Muscle of back (tissue), 11 donors: Measurements from ENCODE around the gene PRKAR1A. TPM values are rescaled to one million over a fixed set of nuclear protein-coding genes. Genes with fewer than 3 reads are reported as not detected.
"Not testable (repeated sequence)": the region's sequence is repeated elsewhere in the genome, so short reads cannot be mapped to it uniquely, and the experiment has no call there.

Experiments
- DNase-seq, 3 donors: peaks; one replicate each; pipeline versions ENCODE4 v3.0.0 to v3.0.0-alpha.2; 2013
- polyA plus RNA-seq, 10 donors: library from polyadenylated mRNA; unstranded; fragments of 120-200 nt; gene quantifications; one replicate each; pipeline ENCODE4 v1.2.1, GENCODE V29; 2013; ENCODE audit not compliant: insufficient read length in 10 of 10

Gene PRKAR1A
- polyA plus RNA-seq, 10 donors = 267 to 498 (median 331) TPM

- peak in 1 of 3 donors; percentile 35 for DNase-seq
Observed at GRCh38 chr17:68576137-68576536, 63.9 kb downstream of the PRKAR1A start.

DNA sequence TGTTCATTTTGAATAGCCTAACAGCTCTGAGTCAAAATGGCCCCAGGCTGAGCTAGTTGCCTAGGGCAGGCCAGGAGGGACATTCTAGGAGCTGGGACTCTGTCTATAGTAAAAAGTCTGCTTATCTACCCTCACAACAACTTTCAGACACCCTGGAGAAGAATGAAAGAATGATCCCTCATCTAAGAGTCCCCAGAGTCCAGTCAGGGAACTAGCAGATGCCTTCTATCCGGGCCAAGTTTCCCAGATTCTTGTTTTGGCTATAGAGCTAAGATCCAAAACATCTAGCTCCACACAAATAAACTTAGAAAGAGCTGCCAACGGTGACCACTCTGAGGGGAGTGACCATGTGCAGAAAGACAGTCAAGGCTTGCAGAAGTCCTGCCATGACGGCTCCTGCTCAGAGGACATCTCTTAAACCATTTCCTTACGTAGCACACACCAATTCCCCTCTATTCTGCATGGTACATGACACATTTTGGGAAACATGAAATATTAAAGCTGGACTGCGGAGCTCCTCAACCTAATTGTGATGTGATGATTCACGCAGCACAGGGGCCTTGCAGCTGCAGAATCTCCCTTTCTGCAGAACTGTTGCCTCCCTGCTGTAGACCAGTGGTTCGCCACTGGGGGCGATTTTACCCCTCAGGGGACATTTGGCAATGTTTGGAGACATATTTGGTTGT, 64.7 kb downstream of the PRKAR1A start:
- peak; percentile 74 to 94 (median 82) for DNase-seq

DNA sequence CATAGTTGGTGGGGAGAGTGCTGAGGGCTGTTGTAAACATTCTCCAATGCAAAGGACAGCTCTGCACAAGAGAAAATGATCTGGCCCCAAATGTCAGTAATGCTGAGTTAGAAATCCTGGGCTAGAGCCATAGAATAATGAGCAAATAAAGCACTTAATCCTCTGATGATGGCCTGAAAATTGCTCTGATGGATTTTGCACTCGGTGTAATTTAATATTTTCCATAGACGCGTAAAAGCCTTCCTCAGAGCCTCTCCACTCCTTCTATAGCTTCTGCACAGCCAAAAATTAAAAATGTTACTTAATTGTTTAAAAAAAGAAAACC, 65.2 kb downstream of the PRKAR1A start:
- peak in 1 of 3 donors; percentile 52 for DNase-seq

DNA sequence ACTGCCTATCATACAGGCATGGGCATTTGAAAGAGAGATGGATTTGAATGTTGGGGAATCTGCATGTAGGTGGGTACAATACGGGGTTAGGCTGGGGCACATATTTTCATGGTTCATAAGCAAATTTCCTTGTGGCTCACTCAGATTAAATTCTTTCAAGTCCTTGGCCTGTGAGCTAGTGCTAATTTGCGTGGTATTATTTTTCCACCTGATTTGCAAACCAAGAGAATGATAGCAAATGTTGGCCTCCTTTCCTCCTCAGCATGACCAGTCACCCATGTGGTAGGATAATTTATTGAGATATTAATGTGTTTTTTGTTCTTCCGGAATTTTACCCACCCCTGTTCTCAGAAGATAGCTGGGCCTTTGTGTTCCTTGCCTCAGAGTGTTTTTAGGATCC, 66.0 kb downstream of the PRKAR1A start:
- no peak for DNase-seq

DNA sequence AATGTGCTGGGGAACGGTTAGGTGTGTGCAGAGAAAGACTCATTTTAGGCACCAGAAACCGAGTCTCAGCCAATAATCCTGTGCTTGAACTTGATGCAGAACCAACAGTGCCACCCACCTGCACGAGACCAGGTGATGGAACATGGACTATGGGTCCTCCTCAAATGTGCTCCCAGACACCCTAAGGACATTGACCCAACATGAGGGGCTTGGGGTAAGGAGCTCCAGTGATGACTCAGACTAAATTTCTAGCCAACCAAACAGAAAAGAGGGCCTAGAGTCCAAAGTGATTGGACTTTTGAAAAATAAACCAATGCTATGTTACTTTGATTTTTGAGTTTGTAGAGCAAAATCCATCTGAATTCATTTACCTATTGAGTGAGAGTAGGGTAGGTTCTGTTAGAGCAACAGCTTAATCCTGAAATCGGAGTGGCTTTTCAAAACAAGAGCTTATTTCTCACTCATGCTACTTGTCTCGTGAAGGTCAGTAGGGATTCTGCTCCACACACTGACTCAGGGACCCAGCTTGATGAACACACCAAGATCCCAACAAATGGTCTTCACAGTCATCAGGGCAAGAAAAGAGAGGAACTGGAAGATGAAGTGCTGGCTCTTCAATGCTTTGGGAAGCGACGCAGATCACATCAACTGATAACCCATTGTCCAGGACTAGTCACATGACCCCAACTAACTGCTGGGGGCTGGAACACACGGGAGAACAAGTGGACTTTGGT, 67.1 kb downstream of the PRKAR1A start:
- peak in 1 of 3 donors; percentile 35 for DNase-seq

GRCh38 chr17:68580236-68580770, 68.1 kb downstream of the PRKAR1A start:
- DNase-seq = peak; percentile 61 to 90 (median 87)

DNA sequence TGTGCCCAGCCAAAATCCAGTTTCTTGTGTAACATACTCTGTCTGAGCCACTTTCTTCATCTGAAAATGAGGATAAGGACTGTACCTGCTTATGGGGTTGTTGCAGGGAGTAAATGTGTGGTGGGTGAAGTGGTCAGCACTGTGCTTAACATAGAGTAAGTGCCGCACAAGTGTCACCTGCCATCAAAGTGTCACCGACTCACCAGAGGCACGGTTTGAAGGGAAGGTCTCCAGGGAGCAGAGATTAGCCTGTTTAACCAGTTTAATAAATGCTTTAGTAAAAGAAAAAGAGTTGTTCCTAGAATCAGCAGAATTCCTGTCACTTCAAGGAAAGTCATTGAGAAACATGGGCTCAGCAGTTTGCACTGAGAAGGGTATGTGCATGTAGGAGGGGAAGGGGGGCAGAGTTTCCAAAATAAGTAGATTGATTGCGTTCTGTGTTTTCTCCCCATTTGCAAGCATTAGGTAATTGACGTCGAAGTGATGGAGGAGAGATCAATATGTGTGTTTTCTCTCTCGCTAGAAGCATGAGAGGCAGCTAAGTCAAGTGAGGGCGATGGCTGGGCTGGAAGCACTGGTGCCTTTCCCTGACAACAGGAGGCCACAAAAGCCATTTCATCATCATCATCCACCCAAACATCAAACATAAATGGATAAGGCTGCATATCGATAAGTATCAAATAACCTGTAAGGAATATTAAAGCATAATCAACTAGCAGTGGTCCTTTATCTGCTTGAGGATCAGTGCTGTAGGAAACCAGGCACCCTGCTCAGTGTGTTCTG, 69.8 kb downstream of the PRKAR1A start:
- DNase-seq = no peak

- not testable (repeated sequence) for DNase-seq
Observed at GRCh38 chr17:68582867-68583266, 70.6 kb downstream of the PRKAR1A start.

GRCh38 chr17:68584581-68585303, 72.5 kb downstream of the PRKAR1A start:
- peak in 2 of 3 donors; percentile 61 to 83 for DNase-seq

DNA sequence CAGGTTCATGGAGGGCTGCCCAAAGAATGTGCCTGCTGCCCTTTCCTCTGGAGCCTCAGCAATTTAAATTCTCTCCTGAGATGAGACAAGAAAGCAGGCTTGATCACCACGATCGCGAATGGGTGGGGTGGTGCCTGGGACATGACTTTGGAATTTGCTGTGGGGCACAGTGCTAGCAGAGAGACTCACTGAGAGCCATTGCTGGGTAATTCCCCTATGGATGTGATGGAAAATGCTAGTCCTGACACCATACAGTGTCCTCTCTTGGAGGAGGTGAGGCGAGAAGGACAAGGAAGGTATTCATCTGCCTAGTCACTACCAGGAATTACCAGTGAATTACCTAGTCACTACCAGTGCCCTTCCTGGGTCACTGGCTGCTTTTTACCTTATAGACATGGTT, 73.4 kb downstream of the PRKAR1A start:
- DNase-seq = no peak

GRCh38 chr17:68587026-68587425, 74.8 kb downstream of the PRKAR1A start:
- no peak for DNase-seq

GRCh38 chr17:68587847-68588246, 75.6 kb downstream of the PRKAR1A start:
- peak in 1 of 3 donors; percentile 49 for DNase-seq

GRCh38 chr17:68588362-68588761, 76.1 kb downstream of the PRKAR1A start:
- no peak for DNase-seq

DNA sequence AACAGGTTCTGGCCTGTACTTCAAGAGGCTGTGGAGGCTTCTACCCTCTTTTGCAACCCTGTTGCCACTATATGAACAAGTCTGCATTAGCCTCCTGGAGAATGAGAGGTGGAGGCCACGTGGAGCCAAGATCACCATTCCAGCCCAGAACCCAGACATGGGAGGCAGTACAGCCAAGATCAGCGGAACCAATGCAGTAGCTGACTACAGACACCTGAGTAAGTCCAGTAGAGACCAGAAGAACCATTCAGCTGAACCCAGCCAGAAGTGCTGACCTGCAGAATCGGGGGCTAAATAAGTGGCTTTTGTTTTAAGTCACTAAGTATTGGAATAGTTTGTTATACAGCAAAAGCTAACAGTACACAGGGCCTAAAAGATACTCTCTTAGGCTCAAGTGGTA, 76.9 kb downstream of the PRKAR1A start:
- DNase-seq = no peak

- peak in 1 of 3 donors; percentile 51 for DNase-seq
Observed at GRCh38 chr17:68591583-68591982, 79.4 kb downstream of the PRKAR1A start.

DNA sequence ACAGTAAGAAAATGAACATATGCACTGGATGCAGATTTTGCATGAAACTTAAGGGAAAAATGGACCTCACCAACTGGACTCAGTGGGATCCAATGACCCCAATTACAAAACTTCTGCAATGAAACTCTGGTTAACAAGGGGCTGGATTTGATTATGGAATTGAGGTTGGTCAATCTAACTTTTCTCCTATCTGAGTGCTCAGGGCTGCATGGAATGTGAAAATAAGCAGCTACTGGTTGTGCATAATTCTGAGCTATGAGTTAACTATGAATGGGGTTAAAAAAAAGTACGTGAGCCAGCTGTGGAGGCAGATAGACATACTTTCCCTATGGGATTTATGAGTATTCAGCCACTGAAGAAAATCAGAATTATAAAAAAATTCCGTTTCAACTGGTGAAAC, 79.8 kb downstream of the PRKAR1A start:
- no peak for DNase-seq

DNA sequence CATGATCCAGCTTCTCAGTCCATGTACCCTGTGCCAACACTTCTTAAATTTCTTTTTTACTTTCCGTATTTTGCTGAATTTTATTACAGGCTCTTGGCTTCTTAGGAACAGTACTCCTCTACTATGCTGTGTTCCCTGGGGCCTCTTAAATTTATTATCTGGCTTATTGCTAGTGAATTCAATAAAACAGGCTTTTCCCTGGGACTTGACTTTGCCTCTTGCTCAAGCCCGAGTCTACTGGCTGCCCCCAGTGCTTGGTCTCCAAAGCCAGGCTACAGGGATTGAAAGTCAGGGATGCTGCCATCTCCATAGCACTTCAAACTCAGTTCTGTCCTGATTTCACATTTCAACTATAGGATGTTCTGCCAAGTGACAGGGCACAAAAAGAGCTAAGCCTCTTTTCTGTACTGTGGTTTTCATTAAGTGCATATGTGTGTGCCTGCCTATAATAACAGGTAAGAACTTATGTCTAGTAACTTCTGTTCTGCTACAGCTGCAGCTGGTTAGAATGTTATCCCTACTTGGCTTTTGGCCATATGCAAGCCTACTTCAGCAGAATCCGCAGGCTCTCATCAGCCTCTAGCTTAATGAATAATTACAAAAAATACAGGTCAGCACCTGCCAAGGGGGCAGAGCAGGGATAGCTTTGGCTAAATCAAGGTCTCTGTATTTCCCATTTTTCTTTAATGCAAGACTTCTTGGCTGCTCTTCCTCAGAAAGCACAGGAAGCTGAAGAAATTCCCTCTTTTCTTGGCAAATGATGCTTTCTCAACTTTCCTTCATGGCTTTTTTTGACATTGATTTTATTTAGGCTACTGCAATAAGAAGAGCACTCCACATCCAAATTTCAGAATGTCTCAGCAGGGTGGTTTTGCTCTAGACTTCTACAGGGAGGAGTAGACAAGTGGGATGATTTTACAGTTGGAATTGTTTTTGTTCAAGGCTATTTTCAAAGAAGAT, 80.7 kb downstream of the PRKAR1A start:
- DNase-seq = peak in 2 of 3 donors; percentile 71 to 90

DNA sequence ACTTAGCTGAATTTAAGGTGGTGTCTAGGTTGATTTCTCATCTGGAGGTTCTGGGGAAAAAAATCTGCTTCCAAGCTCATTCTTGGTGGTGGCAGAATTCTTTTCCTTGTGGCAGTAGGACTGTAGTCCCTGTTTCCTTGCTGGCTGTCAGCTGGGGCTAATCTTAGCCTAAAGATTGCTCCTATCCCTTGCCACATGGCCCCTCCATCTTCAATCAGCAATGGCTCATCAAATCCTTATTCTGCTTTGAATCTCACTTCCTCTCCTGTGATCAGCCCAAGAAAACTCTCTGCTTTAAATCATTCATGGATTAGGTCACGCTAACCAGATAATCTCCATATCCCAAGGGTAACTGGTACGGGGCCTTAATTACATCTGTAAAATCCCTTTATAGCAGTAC, 82.3 kb downstream of the PRKAR1A start:
- DNase-seq = no peak

DNA sequence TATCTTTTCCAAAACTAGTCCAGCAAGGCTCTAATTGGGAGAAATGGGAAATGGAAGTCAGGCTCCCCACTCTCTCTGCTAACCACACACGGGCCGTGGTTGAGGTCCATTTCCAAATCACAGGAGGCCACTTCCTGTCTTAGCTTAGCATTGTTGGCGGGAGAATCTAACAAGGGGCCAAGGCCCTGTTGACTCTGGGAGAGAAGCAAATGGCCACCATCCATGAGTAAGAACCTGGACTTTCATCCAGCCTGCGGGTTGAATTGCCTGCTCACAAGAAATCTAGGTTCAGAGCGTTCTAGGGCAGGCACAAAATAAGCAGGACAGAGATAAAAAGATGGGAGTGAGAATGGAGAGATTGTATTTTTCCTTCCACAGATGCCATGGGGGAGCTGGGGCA, 83.3 kb downstream of the PRKAR1A start:
- DNase-seq = peak in 1 of 3 donors; percentile 61

- no peak for DNase-seq
Observed at GRCh38 chr17:68595986-68596385, 83.8 kb downstream of the PRKAR1A start.
